ENCODE results near the gene WDR87.
"Not testable (repeated sequence)": the region's sequence is repeated elsewhere in the genome, so short reads cannot be mapped to it uniquely, and the experiment has no call there.

The WDR87 gene

GRCh38 chr19:37929355-37929923, 23.0 kb upstream of the WDR87 start:
- no peak for DNase-seq

GRCh38 chr19:37928527-37929286, 22.3 kb upstream of the WDR87 start:
- DNase-seq: no peak

GRCh38 chr19:37926711-37927110, 20.3 kb upstream of the WDR87 start:
- no peak for DNase-seq

GRCh38 chr19:37926255-37926654, 19.9 kb upstream of the WDR87 start:
- DNase-seq: no peak

- no peak for DNase-seq
Observed at GRCh38 chr19:37925212-37925611, 18.8 kb upstream of the WDR87 start.

GRCh38 chr19:37924573-37924972, 18.2 kb upstream of the WDR87 start:
- DNase-seq: not testable (repeated sequence)

- DNase-seq: no peak
Observed at GRCh38 chr19:37920591-37921450, 14.4 kb upstream of the WDR87 start.

- no peak for DNase-seq
Observed at GRCh38 chr19:37914908-37915307, 8.5 kb upstream of the WDR87 start.

- no peak for DNase-seq
Observed at GRCh38 chr19:37909661-37910199, 3.3 kb upstream of the WDR87 start.

- no peak for DNase-seq
Observed at GRCh38 chr19:37907735-37908455, 1.5 kb upstream of the WDR87 start.

- DNase-seq: peak; percentile 95
Observed at GRCh38 chr19:37906869-37907734, 708 bp upstream of the WDR87 start, which contains the start of gene SIPA1L3. Gene SIPA1L3, plus strand, starts transcription at chr19:37907208. Its CDS starts 174,358 bp downstream, at chr19:38081566.

GRCh38 chr19:37903096-37903495, 3.3 kb downstream of the WDR87 start:
- no peak for DNase-seq

- peak; percentile 79 for DNase-seq
Observed at GRCh38 chr19:37902668-37903067, 3.7 kb downstream of the WDR87 start.

- no peak for DNase-seq
Observed at GRCh38 chr19:37899966-37900365, 6.4 kb downstream of the WDR87 start.

- no peak for DNase-seq
Observed at GRCh38 chr19:37899453-37899852, 6.9 kb downstream of the WDR87 start.

GRCh38 chr19:37896180-37896579, 10.2 kb downstream of the WDR87 start:
- DNase-seq: no peak

- no peak for DNase-seq
Observed at GRCh38 chr19:37893845-37894575, 12.4 kb downstream of the WDR87 start.

- DNase-seq: no peak
Observed at GRCh38 chr19:37886571-37886970, 19.8 kb downstream of the WDR87 start.

GRCh38 chr19:37885392-37885791, 21.0 kb downstream of the WDR87 start:
- no peak for DNase-seq

GRCh38 chr19:37877147-37877546, 29.2 kb downstream of the WDR87 start:
- no peak for DNase-seq

GRCh38 chr19:37876032-37876431, 30.4 kb downstream of the WDR87 start:
- DNase-seq: no peak

Measured in stimulated activated CD4-positive, alpha-beta T cell treated with anti-CD3 and anti-CD28 coated beads, Interleukin-1b, Interleukin-23, amount 100 ng/mL, for 48 hours (primary cell).